Motor neuron (in vitro differentiated cells): Measurements from ENCODE around the gene FTO. TPM values are rescaled to one million over a fixed set of nuclear protein-coding genes. Genes with fewer than 3 reads are reported as not detected.

Source experiments
- ATAC-seq, 8 experiments: fragments of 200-7000 bp; cut with Tn5 transposase; replicated peaks in 6 of 8; 2 replicates each; pipeline ENCODE4 v1.8.0; 2021; ENCODE audit warnings: mild to moderate bottlenecking in 8 of 8, moderate library complexity in 8 of 8
- H3K27ac ChIP-seq, 2 donors: fragments of 250-450 bp; sonication (Bioruptor Pico); 2 replicates each; pipeline ENCODE4 v1.9.0; 2021; ENCODE audit warnings: antibody characterized with exemption in 2 of 2, mild to moderate bottlenecking in 2 of 2, moderate library complexity in 1 of 2
- H3K4me1 ChIP-seq, 2 donors: fragments of 250-450 bp; sonication (Bioruptor Pico); replicated peaks in 1 of 2; 2 replicates each; pipeline ENCODE4 v1.6.1; 2021; ENCODE audit warnings: antibody characterized with exemption in 2 of 2, mild to moderate bottlenecking in 2 of 2, moderate library complexity in 1 of 2
- H3K4me3 ChIP-seq, 5 donors: fragments of 250-450 bp; sonication (Bioruptor Pico); 2 replicates each; pipeline ENCODE4 v1.9.0; 2021; ENCODE audit warnings: antibody characterized with exemption in 5 of 5, mild to moderate bottlenecking in 5 of 5, moderate library complexity in 4 of 5
- WGBS, 10 experiments: fragments of 450-650 bp; shearing (Covaris generic); methylation state at CpG; one replicate each; pipeline ENCODE4 v1.0.0; 2022; 5-methylcytosine and 5-hydroxymethylcytosine counted together
- in situ Hi-C, 9 experiments: fragments of 400-800 bp; cut with MboI; loops; one replicate each; pipeline ENCODE4 v1.15.0; 2021; ENCODE audit warnings: low sequenced_read_pairs in 9 of 9, low pct_unique_long_range_greater_than_20kb in 2 of 9; ENCODE audit not compliant: unreplicated experiment in 9 of 9
- total RNA-seq, 8 experiments: library from RNA; unstranded; fragments of 300-600 nt; gene quantifications; 2 replicates each; pipeline versions ENCODE4 v1.2.3 to v1.2.4, GENCODE V29; 2022

Gene FTO
- total RNA-seq, 8 experiments from 2014 or later = 73.8 to 143 (median 112) TPM

GRCh38 chr16:53911513-53911912 lies 207.6 kb downstream of the FTO start:
- peak in 3 of 8 experiments; percentile 30 to 89 (median 57) for ATAC-seq
- Histone ChIP-seq H3K4me3 (no peak overlapping the region), H3K4me1 (peaks cover 34 to 48% of the 10 kb centered on the region in 2 donors), H3K27ac (no peak overlapping the region)
- in situ Hi-C loops = no loop called here
- 0 to 92% (median 67%) methylated on average over 1 to 2 of the region's 2 CpGs for WGBS, 10 experiments

- no peak overlapping the region for H3K4me3 ChIP-seq
- in situ Hi-C loops = no loop called here
- peak in 3 of 8 experiments; percentile 67 to 82 (median 80) for ATAC-seq
- H3K4me1 ChIP-seq = peaks cover 34 to 48% of the 10 kb centered on the region in 2 donors
- WGBS, 10 experiments = 28 to 100% (median 84%) methylated on average over 2 of the region's 2 CpGs; no CpG with 5 or more reads in 4 of the 10 experiments
- no peak overlapping the region for H3K27ac ChIP-seq
Measured at GRCh38 chr16:53912155-53912554, 208.2 kb downstream of the FTO start.

- 0 to 100% (median 40%) methylated on average over 1 to 3 of the region's 7 CpGs; no CpG with 5 or more reads in 1 of the 10 experiments for WGBS, 10 experiments
- peak; percentile 36 to 74 (median 55) for ATAC-seq
- Histone ChIP-seq H3K4me1 (peaks cover 34 to 48% of the 10 kb centered on the region in 2 donors), H3K4me3 (no peak overlapping the region), H3K27ac (no peak overlapping the region)
- in situ Hi-C loops = no loop called here
Measured at GRCh38 chr16:53913099-53913870, 209.3 kb downstream of the FTO start.

- in situ Hi-C loops = no loop called here
Measured at GRCh38 chr16:53913920-53914319, 210.0 kb downstream of the FTO start.

GRCh38 chr16:53914736-53915135 lies 210.8 kb downstream of the FTO start:
- in situ Hi-C loops = no loop called here
- no peak overlapping the region for H3K4me3 ChIP-seq
- peak in 5 of 8 experiments; percentile 55 to 77 (median 66) for ATAC-seq
- 10 to 100% (median 30%) methylated on average over 1 to 3 of the region's 3 CpGs for WGBS, 10 experiments
- H3K4me1 ChIP-seq = peaks cover 34 to 48% of the 10 kb centered on the region in 2 donors
- no peak overlapping the region for H3K27ac ChIP-seq

More at GRCh38 chr16:53913920-53914319, 210.0 kb downstream of the FTO start:
- 45 to 100% (median 61%) methylated on average over 1 to 6 of the region's 9 CpGs for WGBS, 10 experiments
- Histone ChIP-seq H3K27ac (no peak overlapping the region), H3K4me1 (peaks cover 34 to 48% of the 10 kb centered on the region in 2 donors), H3K4me3 (no peak overlapping the region)
- ATAC-seq = peak in 1 of 8 experiments; percentile 29

GRCh38 chr16:53915452-53916160 lies 211.7 kb downstream of the FTO start:
- peak in 4 of 8 experiments; percentile 8 to 38 (median 26) for ATAC-seq
- WGBS, 10 experiments = 12 to 95% (median 67%) methylated on average over 1 to 5 of the region's 5 CpGs; no CpG with 5 or more reads in 1 of the 10 experiments
- H3K4me3 ChIP-seq = no peak overlapping the region
- in situ Hi-C loops = no loop called here
- peaks cover 34 to 51% of the 10 kb centered on the region in 2 donors for H3K4me1 ChIP-seq
- H3K27ac ChIP-seq = peak overlapping the region in 1 of 2 donors; percentile 29

- in situ Hi-C loops = no loop called here
- Histone ChIP-seq H3K4me1 (peaks cover 11 to 29% of the 10 kb centered on the region in 2 donors), H3K27ac (no peak overlapping the region), H3K4me3 (no peak overlapping the region)
- peak in 5 of 8 experiments; percentile 54 to 90 (median 76) for ATAC-seq
- WGBS, 10 experiments = 0 to 100% (median 0%) methylated on average over 1 to 3 of the region's 3 CpGs; no CpG with 5 or more reads in 3 of the 10 experiments
Measured at GRCh38 chr16:53920988-53921387, 217.0 kb downstream of the FTO start.

- peak in 1 of 8 experiments; percentile 6 for ATAC-seq
- H3K4me1 ChIP-seq = peaks cover 11 to 28% of the 10 kb centered on the region in 2 donors
Measured at GRCh38 chr16:53922067-53922806, 218.3 kb downstream of the FTO start.

GRCh38 chr16:53922807-53923571 lies 219.0 kb downstream of the FTO start:
- in situ Hi-C loops = no loop called here
- Histone ChIP-seq H3K4me3 (no peak overlapping the region), H3K4me1 (peaks cover 11 to 28% of the 10 kb centered on the region in 2 donors), H3K27ac (no peak overlapping the region)
- ATAC-seq = peak in 5 of 8 experiments; percentile 29 to 57 (median 50)
- whole genome bisulfite sequencing, 10 experiments = 44 to 100% (median 70%) methylated on average over 1 to 9 of the region's 9 CpGs

More at GRCh38 chr16:53922067-53922806, 218.3 kb downstream of the FTO start:
- 81 to 100% (median 97%) methylated on average over 1 to 6 of the region's 6 CpGs for WGBS, 10 experiments
- H3K27ac ChIP-seq = no peak overlapping the region
- H3K4me3 ChIP-seq = no peak overlapping the region
- in situ Hi-C loops = no loop called here

GRCh38 chr16:53924331-53925106 lies 220.6 kb downstream of the FTO start:
- no peak overlapping the region for H3K27ac ChIP-seq
- 78 to 100% (median 88%) methylated on average over 1 to 6 of the region's 8 CpGs; no CpG with 5 or more reads in 3 of the 10 experiments for WGBS, 10 experiments

GRCh38 chr16:53925107-53925410 lies 221.1 kb downstream of the FTO start:
- H3K4me1 ChIP-seq = peaks cover 11 to 28% of the 10 kb centered on the region in 2 donors
- WGBS, 10 experiments = 88 to 100% (median 100%) methylated on average over 1 of the region's 1 CpG; no CpG with 5 or more reads in 5 of the 10 experiments
- no peak for ATAC-seq
- in situ Hi-C loops = no loop called here
- no peak overlapping the region for H3K4me3 ChIP-seq
- H3K27ac ChIP-seq = no peak overlapping the region

More at GRCh38 chr16:53924331-53925106, 220.6 kb downstream of the FTO start:
- in situ Hi-C loops = no loop called here
- ATAC-seq = no peak
- Histone ChIP-seq H3K4me1 (peaks cover 11 to 28% of the 10 kb centered on the region in 2 donors), H3K4me3 (no peak overlapping the region)
